IPS-18a (cell line): Measurements from ENCODE around the gene NSG2.
"Not testable (repeated sequence)": the region's sequence is repeated elsewhere in the genome, so short reads cannot be mapped to it uniquely, and the experiment has no call there.

Source experiments
- H3K27ac ChIP-seq: one replicate; pipeline ENCODE4 v1.5.1; 2013; ENCODE audit warnings: low read length
- H3K27me3 ChIP-seq: one replicate; pipeline ENCODE4 v1.6.1; 2013; ENCODE audit warnings: mild to moderate bottlenecking, low read length; ENCODE audit not compliant: control insufficient read depth, insufficient read depth
- H3K36me3 ChIP-seq: one replicate; pipeline ENCODE4 v1.6.1; 2013; ENCODE audit warnings: low read depth, low read length; ENCODE audit not compliant: control insufficient read depth
- H3K4me1 ChIP-seq: one replicate; pipeline ENCODE4 v1.6.1; 2013; ENCODE audit warnings: low read depth, low read length; ENCODE audit not compliant: control insufficient read depth
- H3K4me3 ChIP-seq: one replicate; pipeline ENCODE4 v1.5.1; 2013; ENCODE audit warnings: low read length
- H3K9ac ChIP-seq: one replicate; pipeline ENCODE4 v1.6.1; 2013; ENCODE audit warnings: mild to moderate bottlenecking, low read length, moderate library complexity
- H3K9me3 ChIP-seq: one replicate; pipeline ENCODE4 v1.6.1; 2013; ENCODE audit warnings: low read depth, low read length; ENCODE audit not compliant: control insufficient read depth

The NSG2 gene

DNA sequence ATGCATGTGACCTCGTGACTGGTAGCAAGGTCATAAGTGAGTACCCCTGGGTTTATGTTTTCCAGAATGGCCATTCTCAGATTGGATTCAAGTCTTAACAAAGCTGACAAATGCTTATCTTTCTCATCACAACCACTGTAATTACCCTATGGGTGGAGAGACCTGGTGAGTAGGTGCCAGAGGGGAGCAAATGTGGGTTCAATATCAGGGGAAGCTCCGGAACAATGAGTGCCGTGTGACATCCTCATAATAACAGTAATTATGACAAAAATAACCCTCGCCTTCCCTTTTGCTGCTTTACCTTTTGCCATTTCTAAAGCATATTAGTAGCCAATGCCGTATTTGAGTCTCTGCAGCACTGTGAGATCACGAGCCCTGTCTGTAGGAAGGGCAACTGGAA, 95.9 kb downstream of the NSG2 start:
- H3K36me3 ChIP-seq: no peaks in the 10 kb centered on the region
- no peaks in the 10 kb centered on the region for H3K27me3 ChIP-seq

DNA sequence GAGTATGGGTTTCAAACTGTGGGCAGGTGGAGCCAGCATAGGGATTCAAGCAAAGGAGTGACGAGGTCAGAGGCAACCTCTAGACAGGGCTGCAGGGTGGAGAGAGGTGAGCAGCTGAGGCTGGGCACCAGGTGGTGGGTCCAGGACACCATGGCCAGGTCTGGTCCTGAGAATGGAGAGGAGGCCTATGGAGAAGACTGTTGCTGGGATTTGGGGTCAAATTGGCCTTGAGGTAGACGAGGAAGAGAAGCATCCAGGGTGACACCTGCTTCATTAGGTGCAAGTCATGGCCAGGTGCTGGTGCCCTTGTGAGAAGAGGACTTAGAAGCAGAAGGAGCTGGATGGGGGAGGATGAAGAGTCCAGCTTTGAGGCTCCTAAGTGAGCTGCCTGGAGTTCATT, 99.6 kb downstream of the NSG2 start:
- Histone ChIP-seq H3K27me3 (no peaks in the 10 kb centered on the region), H3K9ac (no peak overlapping the region), H3K27ac (no peak overlapping the region), H3K9me3 (no peaks in the 10 kb centered on the region), H3K4me1 (no peaks in the 10 kb centered on the region), H3K4me3 (no peak overlapping the region), H3K36me3 (no peaks in the 10 kb centered on the region)

More for the DNA sequence above, 95.9 kb downstream of the NSG2 start:
- no peaks in the 10 kb centered on the region for H3K9me3 ChIP-seq
- H3K4me3 ChIP-seq: no peak overlapping the region
- no peak overlapping the region for H3K9ac ChIP-seq
- no peak overlapping the region for H3K27ac ChIP-seq
- H3K4me1 ChIP-seq: no peaks in the 10 kb centered on the region

DNA sequence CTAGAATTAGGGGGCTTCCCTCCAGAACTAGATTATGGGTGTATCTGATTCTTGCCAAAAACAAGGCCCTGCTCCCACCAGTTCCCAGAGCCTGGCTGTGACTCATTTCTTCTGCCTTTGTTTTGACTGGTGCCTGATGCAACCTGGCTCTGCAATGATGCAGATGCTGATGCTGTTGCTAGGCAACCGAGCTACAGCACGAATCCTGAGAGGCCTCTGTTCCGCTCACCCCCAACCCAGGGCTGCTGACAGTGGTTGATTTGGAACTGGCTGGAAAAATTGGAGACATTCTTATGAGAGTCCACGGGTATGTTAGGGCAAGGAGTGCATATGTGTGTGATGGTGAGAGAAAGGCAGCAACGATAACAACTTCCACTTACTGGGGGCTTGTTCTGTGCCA, 100.3 kb downstream of the NSG2 start:
- Histone ChIP-seq H3K9me3 (no peaks in the 10 kb centered on the region), H3K27ac (no peak overlapping the region), H3K9ac (no peak overlapping the region), H3K27me3 (no peaks in the 10 kb centered on the region), H3K4me3 (no peak overlapping the region), H3K36me3 (no peaks in the 10 kb centered on the region), H3K4me1 (no peaks in the 10 kb centered on the region)

DNA sequence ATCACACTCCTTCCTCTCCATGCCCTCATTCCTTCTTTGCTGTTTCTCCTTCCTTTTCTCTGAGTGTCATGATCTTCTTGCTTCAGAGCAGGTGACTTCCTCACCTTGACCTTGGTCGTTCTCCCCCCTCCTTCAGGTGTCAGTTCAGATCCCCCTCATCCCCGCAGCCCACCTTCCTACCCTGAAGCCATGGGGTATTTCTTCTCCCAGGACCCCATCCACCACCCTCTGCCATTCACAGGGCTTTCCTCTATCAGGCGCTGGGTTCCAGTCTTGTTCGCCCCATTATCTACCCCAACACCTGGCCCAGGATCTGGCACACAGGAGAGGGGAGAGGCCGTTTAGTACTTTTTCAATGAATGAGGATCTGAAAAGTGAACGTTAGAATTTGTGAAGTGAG, 101.0 kb downstream of the NSG2 start:
- H3K9me3 ChIP-seq: no peaks in the 10 kb centered on the region
- no peak overlapping the region for H3K27ac ChIP-seq
- no peaks in the 10 kb centered on the region for H3K36me3 ChIP-seq
- no peaks in the 10 kb centered on the region for H3K4me1 ChIP-seq
- no peak overlapping the region for H3K4me3 ChIP-seq
- no peaks in the 10 kb centered on the region for H3K27me3 ChIP-seq
- no peak overlapping the region for H3K9ac ChIP-seq

DNA sequence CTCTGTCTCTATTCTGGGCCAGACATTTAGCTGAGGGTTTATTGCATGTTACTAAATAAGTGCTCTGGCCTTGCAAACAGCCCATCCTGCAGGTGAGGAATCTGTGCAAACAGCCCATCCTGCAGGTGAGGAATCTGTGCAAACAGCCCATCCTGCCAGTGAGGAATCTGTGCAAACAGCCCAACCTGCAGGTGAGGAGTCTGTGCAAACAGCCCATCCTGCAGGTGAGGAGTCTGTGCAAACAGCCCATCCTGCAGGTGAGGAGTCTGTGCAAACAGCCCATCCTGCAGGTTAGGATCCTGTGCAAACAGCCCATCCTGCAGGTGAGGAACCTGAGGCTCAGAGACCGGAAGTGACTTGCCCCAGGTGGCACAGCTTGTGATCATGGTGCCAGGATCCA, 101.5 kb downstream of the NSG2 start:
- not testable (repeated sequence) for H3K9ac ChIP-seq, H3K9me3 ChIP-seq, H3K27ac ChIP-seq, H3K4me1 ChIP-seq, H3K27me3 ChIP-seq, H3K4me3 ChIP-seq, H3K36me3 ChIP-seq

DNA sequence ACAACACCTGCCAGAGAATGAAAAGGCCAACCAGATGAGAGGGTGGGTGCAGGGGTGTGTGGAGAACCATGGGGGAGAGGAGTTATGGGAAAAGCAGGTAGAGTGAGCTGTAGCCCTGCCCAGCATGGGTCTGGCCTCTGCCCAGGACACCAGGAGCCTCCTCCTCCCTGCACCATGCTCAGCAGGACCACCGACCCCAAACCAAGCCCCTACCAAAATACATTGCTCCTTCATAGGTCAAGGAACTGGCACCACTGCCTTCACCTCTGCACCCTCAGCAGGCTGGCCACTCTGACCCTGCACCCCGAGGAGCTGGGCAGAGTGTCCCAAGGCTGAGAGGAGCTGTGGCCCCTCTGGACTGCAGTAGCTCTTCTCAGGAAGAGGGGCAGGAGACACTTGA, 102.0 kb downstream of the NSG2 start:
- H3K36me3 ChIP-seq: no peaks in the 10 kb centered on the region
- no peaks in the 10 kb centered on the region for H3K4me1 ChIP-seq
- H3K27ac ChIP-seq: no peak overlapping the region

DNA sequence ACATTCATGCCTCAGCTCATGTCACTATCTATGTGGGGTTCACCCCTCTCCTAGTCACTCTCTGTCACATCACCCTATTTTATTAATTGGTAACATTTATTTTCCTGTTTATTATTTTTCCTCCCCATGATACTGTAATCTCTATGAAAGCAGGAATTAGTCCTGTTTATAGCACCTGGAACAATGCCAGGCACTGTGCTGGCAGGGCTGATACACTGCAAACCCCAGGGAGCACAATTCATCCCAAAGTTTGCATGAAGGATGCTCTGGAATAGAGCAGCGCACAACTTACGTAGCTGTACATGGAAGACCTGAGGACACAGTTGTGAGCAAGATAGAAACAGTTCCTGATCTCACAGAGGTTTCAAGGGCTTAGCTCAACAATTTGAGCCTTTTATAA, 103.2 kb downstream of the NSG2 start:
- Histone ChIP-seq H3K9ac (no peak overlapping the region), H3K36me3 (no peaks in the 10 kb centered on the region), H3K4me1 (no peaks in the 10 kb centered on the region), H3K4me3 (no peak overlapping the region), H3K27me3 (no peaks in the 10 kb centered on the region), H3K27ac (no peak overlapping the region), H3K9me3 (no peaks in the 10 kb centered on the region)

More for the DNA sequence above, 102.0 kb downstream of the NSG2 start:
- Histone ChIP-seq H3K9ac (no peak overlapping the region), H3K27me3 (no peaks in the 10 kb centered on the region), H3K4me3 (no peak overlapping the region), H3K9me3 (no peaks in the 10 kb centered on the region)

DNA sequence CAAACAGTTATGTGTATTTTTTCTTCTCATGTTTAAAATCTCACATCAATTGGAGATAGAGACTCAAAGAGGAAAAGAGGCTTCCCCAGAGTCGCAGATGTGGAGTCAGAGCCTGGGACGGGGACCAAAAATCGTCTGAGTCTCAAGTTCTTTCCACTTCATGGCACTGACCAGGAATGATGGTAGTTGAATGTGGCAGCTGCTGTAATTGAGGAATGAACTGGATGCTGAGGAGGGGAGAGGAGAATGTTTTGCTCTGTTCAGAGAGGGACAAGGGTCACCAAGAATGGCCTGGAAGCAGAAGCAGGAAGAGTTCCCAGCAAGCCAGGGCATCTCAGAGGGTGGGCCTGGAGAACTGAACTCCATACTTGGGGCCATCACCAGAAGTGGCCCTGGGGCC, 103.9 kb downstream of the NSG2 start:
- Histone ChIP-seq H3K4me3 (no peak overlapping the region), H3K4me1 (no peaks in the 10 kb centered on the region), H3K9me3 (no peaks in the 10 kb centered on the region), H3K36me3 (no peaks in the 10 kb centered on the region), H3K27me3 (no peaks in the 10 kb centered on the region), H3K27ac (no peak overlapping the region), H3K9ac (no peak overlapping the region)

DNA sequence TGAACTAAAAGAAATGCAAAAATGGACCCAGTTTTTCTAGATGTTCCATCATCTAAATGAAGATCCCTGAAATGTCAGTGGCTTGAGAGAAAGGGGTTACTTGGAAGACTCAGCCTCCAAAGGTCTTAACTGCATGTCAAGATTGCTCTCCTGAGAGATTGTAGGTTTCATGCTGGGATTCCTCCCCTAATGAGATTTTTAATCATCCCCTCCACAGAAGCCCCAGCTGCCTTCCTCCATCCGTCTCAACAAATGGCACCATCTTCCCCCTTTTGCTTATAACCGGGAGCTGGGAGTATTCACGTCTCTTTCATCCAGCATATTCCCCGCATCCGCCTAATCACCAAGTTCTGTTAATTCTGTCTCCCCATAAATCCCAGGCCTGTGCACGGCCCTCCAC, 104.5 kb downstream of the NSG2 start:
- no peaks in the 10 kb centered on the region for H3K4me1 ChIP-seq
- no peak overlapping the region for H3K9ac ChIP-seq
- no peaks in the 10 kb centered on the region for H3K27me3 ChIP-seq
- no peak overlapping the region for H3K27ac ChIP-seq
- no peaks in the 10 kb centered on the region for H3K36me3 ChIP-seq
- no peak overlapping the region for H3K4me3 ChIP-seq
- no peaks in the 10 kb centered on the region for H3K9me3 ChIP-seq

DNA sequence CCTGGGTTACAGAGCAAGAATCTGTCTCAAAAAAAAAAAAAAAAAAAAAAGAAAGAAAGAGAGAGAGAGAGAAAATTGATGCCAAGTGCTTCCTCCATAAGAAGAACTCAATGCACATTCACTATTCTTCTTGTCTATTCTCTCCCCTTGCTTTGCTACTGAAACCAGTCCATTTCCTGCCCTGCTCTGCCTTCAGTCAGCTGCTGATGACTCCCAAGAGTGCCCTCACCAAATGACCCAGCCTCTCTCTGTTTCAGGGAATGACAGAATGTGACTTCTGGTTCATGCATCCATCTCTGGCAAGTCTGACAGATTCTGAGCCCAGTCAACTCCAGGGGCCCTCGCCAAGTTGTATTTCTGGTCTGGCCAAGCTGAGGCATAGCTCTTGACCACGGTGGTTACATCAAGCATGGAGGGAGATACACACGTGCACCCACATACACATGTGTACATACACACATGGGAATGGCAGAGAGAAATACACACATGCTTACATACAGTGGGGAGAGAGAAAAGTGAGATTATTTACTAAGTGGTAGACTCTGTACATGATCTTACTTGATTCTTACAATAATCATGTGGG, 106.2 kb downstream of the NSG2 start:
- Histone ChIP-seq H3K4me1 (no peaks in the 10 kb centered on the region), H3K9ac (no peak overlapping the region), H3K27me3 (no peaks in the 10 kb centered on the region), H3K9me3 (no peaks in the 10 kb centered on the region), H3K36me3 (no peaks in the 10 kb centered on the region), H3K27ac (no peak overlapping the region), H3K4me3 (no peak overlapping the region)

DNA sequence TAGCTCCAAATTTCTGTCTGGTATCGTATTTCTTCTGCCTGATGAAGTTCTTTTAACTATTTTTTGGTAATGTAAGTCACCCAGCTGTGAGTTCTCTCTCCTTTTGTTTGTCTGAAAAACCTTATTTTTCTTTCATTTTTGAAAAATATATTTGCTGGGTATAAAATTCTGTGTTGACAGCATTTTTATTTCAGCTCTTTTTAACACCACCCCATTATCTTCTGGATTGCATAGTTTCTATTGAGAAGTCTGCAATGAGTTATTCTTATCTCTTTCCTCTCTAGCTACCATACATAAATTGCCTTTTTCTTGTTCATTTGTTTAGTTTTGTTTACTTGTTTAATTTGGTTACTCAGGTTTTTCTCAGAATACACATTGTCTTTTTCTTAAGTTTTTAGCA, 109.1 kb downstream of the NSG2 start:
- Histone ChIP-seq H3K9me3 (no peaks in the 10 kb centered on the region), H3K27me3 (no peaks in the 10 kb centered on the region), H3K4me3 (no peak overlapping the region), H3K9ac (no peak overlapping the region), H3K27ac (no peak overlapping the region), H3K4me1 (no peaks in the 10 kb centered on the region), H3K36me3 (no peaks in the 10 kb centered on the region)

DNA sequence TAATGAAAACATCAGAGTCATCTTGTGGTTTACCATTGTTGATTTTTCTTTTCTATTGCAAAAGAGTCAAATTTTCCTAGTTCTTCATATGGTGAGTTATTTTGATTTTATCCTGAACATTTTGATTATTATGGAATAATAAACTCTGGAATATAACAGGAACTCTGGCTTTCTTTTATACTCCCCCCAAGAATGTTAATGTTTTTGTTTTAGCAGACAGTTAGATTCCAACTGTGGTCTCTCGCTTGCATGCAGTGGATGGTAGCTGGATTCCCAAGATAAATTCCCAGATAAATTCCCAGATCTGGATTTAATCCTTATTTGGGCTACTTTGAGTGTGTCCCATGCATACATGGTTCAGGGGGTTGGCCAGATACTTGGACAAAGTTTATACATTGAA, 109.8 kb downstream of the NSG2 start:
- H3K4me3 ChIP-seq: no peak overlapping the region
- H3K27me3 ChIP-seq: no peaks in the 10 kb centered on the region
- H3K36me3 ChIP-seq: no peaks in the 10 kb centered on the region
- no peaks in the 10 kb centered on the region for H3K9me3 ChIP-seq
- H3K9ac ChIP-seq: no peak overlapping the region
- no peaks in the 10 kb centered on the region for H3K4me1 ChIP-seq
- H3K27ac ChIP-seq: no peak overlapping the region
